NCI-H1092 (cell line): Measurements from ENCODE around the gene TM7SF2.

Experiments used
- DNase-seq: peaks from one replicate; lab custom pipeline; 2025; lab: John Stamatoyannopoulos, UW

The TM7SF2 gene

DNA sequence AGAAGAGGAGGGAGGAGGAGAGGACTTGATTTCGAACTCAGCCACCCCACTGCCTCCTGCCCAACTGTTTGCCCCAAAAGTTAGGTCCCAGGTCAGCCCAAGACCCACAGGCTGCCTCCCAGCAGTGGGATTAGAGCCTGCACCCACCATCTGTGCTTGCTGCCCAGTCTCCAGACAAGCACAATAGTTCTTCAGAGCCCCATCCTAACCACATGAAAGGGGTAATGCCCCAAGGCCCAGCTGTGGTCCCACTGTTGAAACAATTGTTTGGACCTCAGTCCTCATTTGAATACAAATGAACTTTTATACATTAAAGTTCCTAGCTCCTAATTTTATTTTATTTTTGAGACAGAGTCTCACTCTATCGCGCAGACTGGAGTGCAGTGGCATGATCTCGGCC is 21.0 kb upstream of the TM7SF2 start:
- no peak for DNase-seq

DNA sequence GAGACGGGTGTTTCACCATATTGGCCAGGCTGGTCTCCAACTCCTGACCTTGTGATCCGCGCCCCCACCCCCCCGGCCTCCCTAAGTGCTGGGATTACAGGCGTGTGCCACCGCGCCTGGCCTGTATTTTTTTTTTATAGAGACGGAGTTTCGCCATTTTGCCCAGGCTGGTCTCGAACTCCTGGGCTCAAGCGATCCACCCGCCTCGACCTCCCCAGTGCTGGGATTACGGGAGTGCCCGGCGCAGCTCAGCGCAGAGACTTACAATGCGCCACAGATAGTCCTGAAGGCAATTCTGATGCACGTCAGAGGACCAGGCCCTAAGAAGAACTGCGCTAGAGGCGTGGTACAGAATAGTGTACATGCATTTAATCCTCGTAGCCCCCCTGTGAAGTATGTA is 16.2 kb upstream of the TM7SF2 start:
- DNase-seq, result no peak

DNA sequence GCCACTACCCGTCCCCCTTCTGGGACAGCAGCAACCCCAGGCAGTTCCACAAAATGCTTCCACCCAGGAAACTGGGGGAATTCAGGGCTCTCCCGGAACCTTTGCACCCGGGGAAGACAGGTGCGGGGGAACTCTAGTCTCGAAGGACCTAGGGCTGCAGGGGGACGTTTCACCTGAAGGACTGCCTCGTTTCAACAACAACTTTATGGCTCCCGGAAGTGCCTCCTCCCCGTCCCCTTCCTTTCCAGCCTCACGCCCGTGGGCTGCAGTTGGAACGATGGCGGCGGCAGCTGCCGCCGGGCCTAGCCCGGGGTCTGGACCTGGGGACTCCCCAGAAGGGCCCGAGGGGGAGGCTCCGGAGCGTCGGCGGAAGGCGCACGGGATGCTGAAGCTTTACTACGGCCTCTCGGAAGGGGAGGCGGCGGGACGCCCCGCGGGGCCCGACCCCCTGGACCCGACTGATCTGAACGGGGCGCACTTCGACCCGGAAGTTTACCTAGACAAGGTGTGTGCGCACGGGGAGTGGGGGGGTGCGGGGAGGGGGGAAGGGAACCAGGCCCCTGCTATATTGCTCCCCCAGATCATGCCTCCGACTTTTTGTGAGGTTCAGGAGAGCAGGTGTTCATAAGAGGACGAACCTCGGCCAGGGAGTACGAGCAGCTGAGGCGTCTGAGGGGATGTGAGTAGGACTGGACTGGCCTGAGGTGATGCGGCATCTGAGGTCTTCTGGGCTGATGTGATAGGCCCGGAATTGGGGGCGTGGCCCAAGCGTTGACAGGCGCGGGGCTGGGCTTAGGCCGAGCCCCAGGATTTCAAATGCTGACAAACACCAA is 15.5 kb upstream of the TM7SF2 start, which contains the start of gene VPS51:
TSS of gene VPS51 (plus strand) at position 241 of the 833 bp plus-strand sequence. CDS start at position 278, 37 bp downstream.
- DNase-seq, result peak; percentile 92

DNA sequence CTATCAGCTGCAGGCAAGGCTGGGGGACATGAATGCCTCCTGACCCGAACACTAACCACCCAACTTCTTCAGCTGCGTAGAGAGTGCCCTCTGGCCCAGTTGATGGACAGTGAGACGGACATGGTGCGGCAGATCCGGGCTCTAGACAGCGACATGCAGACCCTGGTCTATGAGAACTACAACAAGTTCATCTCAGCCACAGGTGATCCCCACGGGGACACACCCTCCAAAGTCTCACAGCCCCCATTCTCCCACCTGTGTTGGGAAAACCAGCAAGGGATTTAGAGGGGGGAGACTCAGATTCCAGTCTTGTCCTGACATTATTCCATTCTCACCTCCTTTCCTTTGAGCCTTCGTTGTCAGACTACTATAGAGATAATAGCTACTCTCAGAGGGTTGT is 14.7 kb upstream of the TM7SF2 start:
- no peak for DNase-seq

DNA sequence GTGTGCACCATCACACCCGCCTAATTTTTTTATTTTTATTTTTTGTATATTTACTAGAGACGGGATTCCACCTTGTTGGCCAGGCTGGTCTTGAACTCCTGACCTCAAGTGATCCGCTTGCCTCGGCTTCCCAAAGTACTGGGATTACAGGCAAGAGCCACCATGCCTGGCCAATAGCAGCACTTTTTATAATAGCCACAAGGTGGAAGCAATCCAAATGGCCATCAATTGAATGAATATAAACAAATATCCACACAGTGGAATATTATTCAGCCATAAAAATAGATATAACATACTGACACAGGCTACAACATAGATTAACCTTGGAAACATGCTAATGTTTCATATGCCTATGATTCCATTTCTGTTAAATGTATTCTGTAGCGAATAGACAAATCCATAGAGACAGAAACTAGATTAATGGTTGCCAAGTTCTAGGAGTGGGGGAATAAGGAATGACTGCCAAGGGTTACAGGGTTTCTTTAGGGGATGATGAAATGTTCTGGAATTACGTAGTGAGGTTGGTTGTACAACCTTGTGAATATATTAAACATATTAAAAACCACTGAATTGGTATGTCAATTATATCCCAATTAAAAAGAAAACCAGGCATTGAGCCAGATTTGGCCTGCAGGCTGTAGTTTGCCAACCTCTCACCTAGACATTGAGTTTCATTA is 10.9 kb upstream of the TM7SF2 start:
- DNase-seq, result no peak

DNA sequence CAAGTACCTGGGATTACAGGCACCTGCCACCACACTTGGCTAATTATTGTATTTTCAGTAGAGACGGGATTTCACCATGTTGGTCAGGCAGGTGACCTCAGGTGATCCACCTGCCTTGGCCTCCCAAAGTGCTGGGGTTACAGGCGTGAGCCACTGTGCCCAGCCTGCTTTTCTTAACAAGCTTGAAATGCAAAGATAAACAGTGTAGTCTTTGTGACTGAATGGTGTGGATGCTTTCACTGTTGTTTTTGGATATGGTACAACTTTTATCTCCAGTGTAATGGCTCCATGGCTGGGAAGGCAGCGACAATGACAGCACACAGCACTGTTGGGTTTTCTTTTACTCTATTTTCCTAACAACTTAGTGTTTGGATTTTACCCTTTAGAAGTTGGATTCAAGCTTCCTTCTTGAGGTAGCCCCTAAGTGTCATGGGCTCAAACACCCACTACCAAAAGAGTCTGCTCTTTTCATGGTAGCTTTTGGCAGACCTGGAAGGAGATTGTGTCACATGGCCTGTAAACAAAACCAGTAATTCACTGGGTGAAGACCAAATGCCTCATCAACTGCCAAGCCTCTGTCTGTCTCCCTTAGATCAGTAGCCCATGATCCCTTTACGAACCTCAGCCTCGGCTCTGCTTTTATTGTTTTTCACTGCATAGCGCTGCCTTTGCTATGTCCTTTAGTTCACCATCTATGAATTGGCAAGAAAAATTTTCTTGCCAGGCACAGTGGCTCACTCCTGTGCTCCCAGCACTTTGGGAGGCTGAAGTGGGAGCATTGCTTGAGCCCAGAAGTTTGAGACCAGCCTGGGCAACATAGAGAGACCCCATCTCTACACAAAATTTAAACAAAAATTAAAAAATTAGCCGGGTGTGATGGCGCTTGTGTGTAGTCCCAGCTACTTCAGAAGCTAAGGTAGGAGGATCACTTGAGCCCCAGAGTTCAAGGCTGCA is 9.3 kb upstream of the TM7SF2 start:
- peak; percentile 69 for DNase-seq

DNA sequence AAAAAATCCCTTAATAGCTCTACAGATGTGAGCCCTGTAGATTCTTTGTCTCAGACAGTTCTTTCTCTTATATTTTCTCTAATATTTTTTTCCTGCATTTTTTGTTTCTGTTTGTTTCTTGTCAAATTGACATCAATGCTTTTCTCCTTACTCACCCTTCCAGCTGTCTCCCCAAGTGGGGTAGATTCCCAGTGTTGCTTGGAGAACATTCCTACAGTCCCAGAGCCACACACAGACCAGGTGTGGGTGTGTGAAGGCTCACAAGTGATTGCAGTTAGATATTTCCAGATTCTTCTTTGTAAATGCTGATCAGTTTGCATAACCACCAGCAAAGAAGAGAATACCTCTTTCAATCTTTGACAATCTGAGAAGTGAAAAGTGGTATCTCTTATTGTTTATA is 8.2 kb upstream of the TM7SF2 start:
- no peak for DNase-seq

DNA sequence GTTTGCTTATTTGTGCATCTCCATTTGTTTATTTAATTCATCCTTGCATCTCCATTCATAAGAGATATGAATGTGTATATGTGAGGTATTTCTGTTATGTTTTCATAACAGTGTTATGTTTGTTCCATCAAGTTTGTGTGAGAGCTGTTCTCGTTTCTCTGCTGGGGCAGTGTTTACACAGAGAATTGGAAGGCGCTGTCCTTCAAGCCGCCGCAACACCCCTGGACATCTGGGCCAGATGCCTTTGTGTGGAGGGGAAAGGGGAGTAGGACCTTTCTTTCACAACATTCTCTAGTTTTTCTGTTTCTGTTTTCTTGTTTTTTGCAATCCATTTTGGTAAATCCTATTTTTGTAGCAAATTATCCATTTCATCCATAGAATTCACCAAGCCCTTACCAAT is 7.0 kb upstream of the TM7SF2 start:
- DNase-seq, result no peak

DNA sequence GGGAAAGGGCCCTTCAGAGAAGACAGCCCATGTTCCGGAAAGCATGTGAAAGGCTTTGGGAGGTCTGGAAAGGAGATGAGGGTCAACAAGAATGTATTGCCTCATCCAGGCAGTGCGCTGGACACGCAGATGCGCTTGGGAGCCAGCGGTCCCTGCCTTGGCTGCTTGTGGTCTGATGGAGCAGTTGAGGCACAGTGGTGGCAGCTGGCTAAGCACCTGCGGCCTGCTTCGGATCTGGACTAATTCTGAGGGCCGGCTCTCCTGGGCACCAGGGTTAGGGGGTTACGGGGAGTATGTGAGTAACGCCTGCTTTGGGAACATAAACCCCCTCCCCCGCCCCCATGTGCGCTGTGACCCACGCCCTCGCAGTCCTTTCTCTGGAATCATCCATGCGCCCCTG is 4.6 kb upstream of the TM7SF2 start:
- no peak for DNase-seq

DNA sequence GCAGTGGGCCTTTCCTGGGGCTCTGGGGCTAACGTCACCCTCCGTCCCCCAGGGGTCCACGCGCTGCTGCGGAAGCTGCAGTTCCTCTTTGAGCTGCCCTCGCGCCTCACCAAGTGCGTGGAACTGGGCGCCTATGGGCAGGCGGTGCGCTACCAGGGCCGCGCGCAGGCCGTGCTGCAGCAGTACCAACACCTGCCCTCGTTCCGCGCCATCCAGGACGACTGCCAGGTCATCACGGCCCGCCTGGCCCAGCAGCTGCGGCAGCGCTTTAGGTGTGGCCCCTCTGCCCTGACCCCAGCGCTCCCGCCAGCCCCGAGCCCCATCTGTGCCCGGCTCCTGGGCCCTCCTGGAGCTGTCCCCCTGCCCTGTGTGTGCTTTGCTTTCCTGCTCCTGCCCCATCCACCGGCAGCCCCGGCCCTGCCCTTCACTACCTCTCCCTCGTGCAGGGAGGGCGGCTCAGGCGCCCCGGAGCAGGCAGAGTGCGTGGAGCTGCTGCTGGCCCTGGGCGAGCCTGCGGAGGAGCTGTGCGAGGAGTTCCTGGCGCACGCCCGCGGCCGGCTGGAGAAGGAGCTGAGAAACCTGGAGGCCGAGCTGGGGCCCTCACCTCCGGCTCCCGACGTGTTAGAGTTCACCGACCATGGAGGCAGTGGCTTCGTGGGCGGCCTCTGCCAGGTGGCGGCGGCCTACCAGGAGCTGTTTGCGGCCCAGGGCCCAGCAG is 3.8 kb upstream of the TM7SF2 start:
- no peak for DNase-seq

DNA sequence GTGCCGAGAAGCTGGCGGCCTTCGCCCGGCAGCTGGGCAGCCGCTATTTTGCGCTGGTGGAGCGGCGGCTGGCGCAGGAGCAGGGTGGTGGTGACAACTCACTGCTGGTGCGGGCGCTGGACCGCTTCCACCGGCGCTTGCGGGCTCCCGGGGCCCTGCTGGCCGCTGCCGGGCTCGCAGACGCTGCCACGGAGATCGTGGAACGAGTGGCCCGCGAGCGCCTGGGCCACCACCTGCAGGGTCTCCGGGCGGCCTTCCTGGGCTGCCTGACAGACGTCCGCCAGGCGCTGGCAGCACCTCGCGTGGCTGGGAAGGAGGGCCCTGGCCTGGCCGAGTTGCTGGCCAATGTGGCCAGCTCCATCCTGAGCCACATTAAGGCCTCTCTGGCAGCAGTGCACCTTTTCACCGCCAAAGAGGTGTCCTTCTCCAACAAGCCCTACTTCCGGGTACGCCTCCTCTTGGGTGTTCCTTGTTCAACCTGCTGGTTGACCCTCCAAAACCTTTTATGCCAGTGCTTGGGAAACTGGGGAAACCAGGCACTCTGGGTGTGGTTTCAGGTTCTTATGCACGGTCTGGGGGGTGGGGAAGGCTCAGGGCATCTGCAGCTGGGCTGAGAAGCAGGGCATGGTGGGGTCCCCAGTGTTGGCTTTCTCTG is 3.1 kb upstream of the TM7SF2 start:
- no peak for DNase-seq

DNA sequence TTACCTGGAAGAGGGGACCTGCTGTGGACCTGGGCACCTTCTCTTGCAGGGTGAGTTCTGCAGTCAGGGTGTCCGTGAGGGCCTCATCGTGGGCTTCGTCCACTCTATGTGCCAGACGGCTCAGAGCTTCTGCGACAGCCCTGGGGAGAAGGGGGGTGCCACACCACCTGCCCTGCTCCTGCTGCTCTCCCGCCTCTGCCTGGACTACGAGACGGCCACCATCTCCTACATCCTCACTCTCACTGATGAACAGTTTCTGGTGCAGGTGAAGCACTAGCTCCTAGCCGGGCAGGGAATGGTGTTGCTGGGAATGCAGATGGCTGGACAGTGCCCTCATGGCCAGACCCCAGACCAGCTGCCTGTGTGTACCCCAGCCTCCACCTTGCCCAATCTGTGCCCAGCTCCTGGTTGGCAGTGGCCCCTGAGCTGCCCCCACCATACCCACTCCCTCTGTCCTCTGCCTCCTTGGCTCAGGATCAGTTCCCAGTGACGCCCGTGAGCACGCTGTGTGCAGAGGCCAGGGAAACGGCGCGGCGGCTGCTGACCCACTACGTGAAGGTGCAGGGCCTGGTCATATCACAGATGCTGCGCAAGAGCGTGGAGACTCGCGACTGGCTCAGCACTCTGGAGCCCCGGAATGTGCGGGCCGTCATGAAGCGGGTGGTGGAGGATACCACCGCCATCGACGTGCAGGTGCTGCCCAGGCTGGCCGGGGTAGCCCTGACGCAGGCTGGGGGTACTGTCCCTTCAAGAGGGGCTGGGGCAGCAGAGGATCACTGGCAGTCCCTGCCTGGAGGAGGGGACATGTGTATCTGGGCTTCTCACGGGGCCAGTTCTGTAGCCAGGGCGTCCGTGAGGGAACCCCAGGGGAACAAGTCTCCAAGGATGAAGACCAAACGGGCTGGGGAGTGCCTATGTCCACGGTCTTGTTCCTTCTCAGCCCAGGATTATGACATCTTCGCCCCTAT is 2.2 kb upstream of the TM7SF2 start:
- DNase-seq, result no peak

DNA sequence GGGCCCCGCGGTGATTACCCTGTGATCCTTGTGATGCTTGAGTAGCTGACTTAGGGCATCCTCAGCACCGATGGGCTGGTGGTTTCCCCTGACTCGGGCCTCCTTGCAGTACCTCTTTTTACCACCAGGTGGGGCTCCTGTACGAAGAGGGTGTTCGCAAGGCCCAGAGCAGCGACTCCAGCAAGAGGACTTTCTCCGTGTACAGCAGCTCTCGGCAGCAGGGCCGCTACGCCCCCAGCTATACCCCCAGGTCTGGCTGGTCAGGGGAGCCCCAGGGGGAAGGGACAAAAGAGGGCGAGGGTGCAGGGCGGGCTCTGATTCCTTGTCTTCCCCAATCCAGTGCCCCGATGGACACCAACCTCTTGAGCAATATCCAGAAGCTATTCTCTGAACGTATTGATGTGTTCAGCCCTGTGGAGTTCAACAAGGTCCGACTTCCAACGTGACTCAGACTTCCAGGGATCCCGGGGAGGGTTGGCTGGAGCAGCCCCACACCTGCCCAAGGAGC is 1.3 kb upstream of the TM7SF2 start:
- peak; percentile 80 for DNase-seq

DNA sequence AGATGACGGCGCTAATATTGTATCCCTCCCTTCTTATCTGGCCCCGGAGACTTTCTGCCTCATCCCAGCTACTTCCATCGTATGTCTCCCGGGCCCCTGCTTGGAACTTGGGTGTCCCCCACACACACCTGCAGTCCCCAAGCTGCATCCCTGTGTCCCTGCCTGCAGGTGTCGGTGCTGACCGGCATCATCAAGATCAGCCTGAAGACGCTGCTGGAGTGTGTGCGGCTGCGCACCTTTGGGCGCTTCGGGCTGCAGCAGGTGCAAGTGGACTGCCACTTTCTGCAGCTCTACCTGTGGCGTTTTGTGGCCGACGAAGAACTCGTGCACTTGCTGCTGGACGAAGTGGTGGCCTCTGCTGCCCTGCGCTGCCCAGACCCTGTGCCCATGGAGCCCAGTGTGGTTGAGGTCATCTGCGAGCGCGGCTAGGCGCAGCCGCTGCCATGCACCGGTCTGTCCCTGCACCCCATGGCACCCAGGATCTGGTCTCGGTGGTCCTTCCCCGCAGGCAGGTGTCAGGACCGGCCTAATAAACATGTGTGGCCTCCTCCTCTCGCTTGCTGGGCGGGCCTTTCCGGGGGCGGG is 421 bp upstream of the TM7SF2 start:
- no peak for DNase-seq

DNA sequence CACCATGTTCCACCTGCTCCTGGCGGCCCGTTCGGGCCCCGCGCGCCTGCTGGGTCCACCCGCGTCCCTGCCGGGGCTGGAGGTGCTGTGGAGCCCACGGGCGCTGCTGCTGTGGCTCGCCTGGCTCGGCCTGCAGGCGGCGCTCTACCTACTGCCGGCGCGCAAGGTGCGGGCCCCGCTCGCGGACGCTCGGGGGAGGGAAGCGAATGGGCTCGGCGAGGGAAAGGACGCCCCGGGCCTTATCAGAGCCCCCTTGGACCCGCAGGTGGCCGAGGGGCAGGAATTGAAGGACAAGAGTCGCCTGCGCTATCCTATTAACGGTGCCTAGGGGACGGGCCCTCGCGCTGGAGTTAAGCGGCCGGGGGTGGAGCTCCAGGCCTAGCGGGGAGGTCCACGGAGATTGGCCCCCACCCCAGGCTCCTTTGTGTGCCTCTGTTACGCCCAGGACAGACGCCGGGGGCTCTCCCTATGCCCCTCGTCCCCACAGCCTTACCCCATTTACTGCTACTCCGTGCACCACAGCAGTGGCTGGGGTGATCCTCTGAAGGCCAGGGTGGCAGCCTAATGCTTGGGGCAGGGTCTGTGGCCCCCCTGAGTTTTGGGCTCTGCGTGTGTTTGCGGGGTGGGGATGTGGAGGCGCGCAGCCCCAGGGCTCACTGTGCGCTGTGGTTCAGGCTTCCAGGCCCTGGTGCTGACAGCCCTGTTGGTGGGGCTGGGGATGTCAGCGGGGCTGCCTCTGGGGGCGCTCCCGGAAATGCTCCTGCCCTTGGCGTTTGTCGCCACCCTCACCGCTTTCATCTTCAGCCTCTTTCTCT is 1.1 kb downstream of the TM7SF2 start:
- peak; percentile 52 for DNase-seq

DNA sequence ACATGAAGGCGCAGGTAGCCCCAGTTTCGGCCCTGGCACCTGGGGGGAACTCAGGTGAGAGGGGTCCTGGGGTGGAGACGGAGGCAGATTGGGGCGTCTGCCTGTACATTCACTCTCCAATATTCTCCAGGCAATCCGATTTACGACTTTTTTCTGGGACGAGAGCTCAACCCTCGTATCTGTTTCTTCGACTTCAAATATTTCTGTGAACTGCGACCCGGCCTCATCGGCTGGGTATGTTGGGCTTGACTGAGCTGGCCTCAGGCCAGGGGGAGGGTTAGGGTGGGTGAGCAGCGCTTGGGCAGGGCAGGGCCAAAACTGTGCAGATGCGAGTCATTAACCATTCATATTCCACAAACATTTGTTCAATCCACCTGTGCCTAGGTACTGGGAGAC is 1.7 kb downstream of the TM7SF2 start:
- DNase-seq, result no peak

DNA sequence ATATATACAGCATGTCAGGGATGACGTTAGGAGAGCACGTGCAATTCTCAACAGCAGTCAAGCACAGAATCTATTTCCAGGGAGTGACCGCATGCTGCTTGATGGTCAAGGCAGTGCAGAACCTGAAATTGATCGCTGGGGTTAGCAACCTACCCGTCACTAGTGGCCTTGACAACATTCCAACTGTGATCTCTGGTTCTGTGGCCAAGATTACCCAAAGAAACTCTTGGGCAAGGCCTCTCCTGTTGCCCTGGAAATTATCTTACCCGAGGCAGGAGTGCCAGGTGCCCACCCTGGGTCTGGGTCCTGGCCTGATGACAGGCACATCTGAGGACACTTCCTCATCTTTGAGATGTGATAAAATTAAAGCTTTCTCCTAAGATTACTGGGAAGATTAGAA is 2.2 kb downstream of the TM7SF2 start:
- DNase-seq, result no peak

DNA sequence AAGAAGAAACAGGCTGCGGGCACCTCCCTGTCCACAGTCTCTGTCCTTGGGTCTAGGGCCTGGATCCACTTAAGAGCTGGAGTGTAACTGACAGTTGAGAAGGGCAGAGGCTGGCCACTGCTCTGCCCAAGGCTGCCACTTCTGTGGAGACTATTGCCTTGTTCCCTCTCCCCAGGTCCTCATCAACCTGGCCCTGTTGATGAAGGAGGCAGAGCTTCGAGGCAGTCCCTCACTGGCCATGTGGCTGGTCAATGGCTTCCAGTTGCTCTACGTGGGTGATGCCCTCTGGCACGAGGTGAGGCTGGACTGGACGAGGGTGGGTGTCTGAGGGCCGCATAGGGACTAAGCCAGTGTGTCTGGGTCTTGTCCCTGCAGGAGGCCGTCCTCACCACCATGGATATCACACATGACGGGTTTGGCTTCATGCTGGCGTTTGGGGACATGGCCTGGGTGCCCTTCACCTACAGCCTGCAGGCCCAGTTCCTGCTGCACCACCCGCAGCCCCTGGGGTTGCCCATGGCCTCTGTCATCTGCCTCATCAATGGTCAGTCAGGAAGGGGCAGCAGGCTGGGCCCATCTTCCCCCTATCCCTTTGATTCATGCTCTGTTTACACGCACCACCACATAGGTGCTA is 3.0 kb downstream of the TM7SF2 start:
- no peak for DNase-seq
